Measurements from ENCODE around the gene GPR84. TPM values are rescaled to one million over a fixed set of nuclear protein-coding genes. Genes with fewer than 3 reads are reported as not detected.
A peak's percentile ranks its signal among the peaks of the same experiment; 100 is the strongest.

GPR84 gene
- total RNA-seq, 1 donor from 2014 or later = not detected

- peaks cover 37% of the 10 kb centered on the region for H3K36me3 Mint-ChIP-seq (ENCODE audit: low read depth, unreplicated experiment)
- Histone ChIP-seq H2AFZ (ENCODE audit: low read depth, low read length) (no peak overlapping the region), H3K79me2 (ENCODE audit: insufficient read depth, low read length) (peaks cover 2% of the 10 kb centered on the region), H3K4me2 (ENCODE audit: low read length) (no peak overlapping the region), H3K27ac (ENCODE audit: low read depth, low read length) (no peak overlapping the region), H3K4me1 (ENCODE audit: insufficient read depth, low read length) (no peaks in the 10 kb centered on the region), H3K9me3 (ENCODE audit: insufficient read depth, low read depth, low read length) (no peaks in the 10 kb centered on the region), H3K4me3 (ENCODE audit: insufficient read depth, low read depth, low read length) (no peak overlapping the region), H3K27me3 (ENCODE audit: insufficient read depth, low read length) (no peaks in the 10 kb centered on the region), H4K20me1 (ENCODE audit: insufficient read depth, low read length) (peaks cover 64% of the 10 kb centered on the region), H3K36me3 (ENCODE audit: insufficient read depth, low read length) (peaks cover 89% of the 10 kb centered on the region), H3K9ac (ENCODE audit: low read length) (no peak overlapping the region)
- FAIRE-seq = no peak
- TF ChIP-seq CTCF (IDR thresholded peaks at IDR 0.05; ENCODE audit: insufficient read depth, low read depth, low read length) (peak; percentile 98), EZH2 (IDR thresholded peaks at IDR 0.05; ENCODE audit: insufficient read depth, low read length) (no peak)
- H3K27ac Mint-ChIP-seq (ENCODE audit: unreplicated experiment) = no peak overlapping the region
- DNase-seq (ENCODE audit: low read depth) = peak; percentile 45
- H3K9me3 Mint-ChIP-seq (ENCODE audit: unreplicated experiment) = no peaks in the 10 kb centered on the region
- H3K4me1 Mint-ChIP-seq (ENCODE audit: low read depth, unreplicated experiment) = peaks cover 5% of the 10 kb centered on the region
- H3K4me3 Mint-ChIP-seq (ENCODE audit: unreplicated experiment) = no peak overlapping the region
- H3K27me3 Mint-ChIP-seq (ENCODE audit: low read depth, unreplicated experiment) = no peaks in the 10 kb centered on the region
These were observed 34.9 kb upstream of the GPR84 start for GRCh38 chr12:54398995-54399793.

GRCh38 chr12:54398218-54398617, 33.9 kb upstream of the GPR84 start:
- peaks cover 38% of the 10 kb centered on the region for H3K36me3 Mint-ChIP-seq (ENCODE audit: low read depth, unreplicated experiment)
- H3K4me3 Mint-ChIP-seq (ENCODE audit: unreplicated experiment) = no peak overlapping the region
- H3K9me3 Mint-ChIP-seq (ENCODE audit: unreplicated experiment) = no peaks in the 10 kb centered on the region
- Histone ChIP-seq H2AFZ (ENCODE audit: low read depth, low read length) (no peak overlapping the region), H3K9ac (ENCODE audit: low read length) (no peak overlapping the region), H4K20me1 (ENCODE audit: insufficient read depth, low read length) (peaks cover 63% of the 10 kb centered on the region), H3K4me1 (ENCODE audit: insufficient read depth, low read length) (no peaks in the 10 kb centered on the region), H3K79me2 (ENCODE audit: insufficient read depth, low read length) (peaks cover 2% of the 10 kb centered on the region), H3K4me3 (ENCODE audit: insufficient read depth, low read depth, low read length) (no peak overlapping the region), H3K27me3 (ENCODE audit: insufficient read depth, low read length) (no peaks in the 10 kb centered on the region), H3K4me2 (ENCODE audit: low read length) (no peak overlapping the region), H3K36me3 (ENCODE audit: insufficient read depth, low read length) (peaks cover 79% of the 10 kb centered on the region), H3K9me3 (ENCODE audit: insufficient read depth, low read depth, low read length) (no peaks in the 10 kb centered on the region), H3K27ac (ENCODE audit: low read depth, low read length) (no peak overlapping the region)
- no peaks in the 10 kb centered on the region for H3K27me3 Mint-ChIP-seq (ENCODE audit: low read depth, unreplicated experiment)
- FAIRE-seq (no peak), DNase-seq (ENCODE audit: low read depth) (no peak)
- peaks cover 11% of the 10 kb centered on the region for H3K4me1 Mint-ChIP-seq (ENCODE audit: low read depth, unreplicated experiment)
- TF ChIP-seq EZH2 (IDR thresholded peaks at IDR 0.05; ENCODE audit: insufficient read depth, low read length) = no peak
- TF ChIP-seq CTCF (IDR thresholded peaks at IDR 0.05; ENCODE audit: insufficient read depth, low read depth, low read length) = no peak
- no peak overlapping the region for H3K27ac Mint-ChIP-seq (ENCODE audit: unreplicated experiment)

- no peak overlapping the region for H3K4me3 Mint-ChIP-seq (ENCODE audit: unreplicated experiment)
- Histone ChIP-seq H3K9me3 (ENCODE audit: insufficient read depth, low read depth, low read length) (no peaks in the 10 kb centered on the region), H3K4me2 (ENCODE audit: low read length) (no peak overlapping the region), H3K27ac (ENCODE audit: low read depth, low read length) (no peak overlapping the region), H2AFZ (ENCODE audit: low read depth, low read length) (no peak overlapping the region), H3K4me3 (ENCODE audit: insufficient read depth, low read depth, low read length) (no peak overlapping the region), H3K36me3 (ENCODE audit: insufficient read depth, low read length) (peaks cover 71% of the 10 kb centered on the region), H4K20me1 (ENCODE audit: insufficient read depth, low read length) (peaks cover 58% of the 10 kb centered on the region), H3K27me3 (ENCODE audit: insufficient read depth, low read length) (no peaks in the 10 kb centered on the region), H3K9ac (ENCODE audit: low read length) (no peak overlapping the region), H3K79me2 (ENCODE audit: insufficient read depth, low read length) (peaks cover 2% of the 10 kb centered on the region), H3K4me1 (ENCODE audit: insufficient read depth, low read length) (no peaks in the 10 kb centered on the region)
- H3K27ac Mint-ChIP-seq (ENCODE audit: unreplicated experiment) = no peak overlapping the region
- no peak for TF ChIP-seq EZH2 (IDR thresholded peaks at IDR 0.05; ENCODE audit: insufficient read depth, low read length)
- TF ChIP-seq CTCF (IDR thresholded peaks at IDR 0.05; ENCODE audit: insufficient read depth, low read depth, low read length) = no peak
- no peaks in the 10 kb centered on the region for H3K27me3 Mint-ChIP-seq (ENCODE audit: low read depth, unreplicated experiment)
- no peaks in the 10 kb centered on the region for H3K9me3 Mint-ChIP-seq (ENCODE audit: unreplicated experiment)
- no peak for FAIRE-seq
- no peak for DNase-seq (ENCODE audit: low read depth)
- H3K4me1 Mint-ChIP-seq (ENCODE audit: low read depth, unreplicated experiment) = peaks cover 11% of the 10 kb centered on the region
- peaks cover 38% of the 10 kb centered on the region for H3K36me3 Mint-ChIP-seq (ENCODE audit: low read depth, unreplicated experiment)
These were observed 32.9 kb upstream of the GPR84 start for GRCh38 chr12:54397157-54397556.
